GM12878 (cell line): ENCODE measurements around the gene ANKRD37. TPM values are rescaled to one million over a fixed set of nuclear protein-coding genes. Genes with fewer than 3 reads are reported as not detected.

ENCODE experiments used
- ATAC-seq: fragments of 200-7000 bp; cut with Tn5 transposase; 3 replicates; pipeline ENCODE4 v1.9.1; 2020; ENCODE audit warnings: mild to moderate bottlenecking, moderate library complexity
- BruUV-seq: library from RNA; stranded (reverse); fragments of 400-500 nt; replicated peaks from 2 replicates; lab custom pipeline; 2021; lab: Mats Ljungman, UMichigan
- CTCF ChIA-PET: fragments of 300-600 bp; sonication (Branson Sonifier 250); formaldehyde crosslinking; extraction: SDS; loops from one replicate; lab custom pipeline; 2021; ENCODE audit warnings: inconsistent platforms; lab: Yijun Ruan, JAX
- POLR2A ChIA-PET: fragments of 350-600 bp; formaldehyde crosslinking; extraction: SDS; loops from one replicate; lab custom pipeline; 2021; ENCODE audit warnings: inconsistent platforms; lab: Charles Lee
- RAD21 ChIA-PET: fragments of 300-600 bp; sonication (Branson Sonifier 250); formaldehyde crosslinking; loops from one replicate; lab custom pipeline; 2023; ENCODE audit warnings: antibody characterized with exemption; ENCODE audit not compliant: unreplicated experiment; lab: Charles Lee
- SMC1A ChIA-PET: fragments of 300-600 bp; sonication (Branson Sonifier 250); formaldehyde crosslinking; loops from one replicate; lab custom pipeline; 2023; ENCODE audit not compliant: unreplicated experiment, uncharacterized antibody; lab: Charles Lee
- DNase-seq: peaks from one replicate; pipeline ENCODE4 v3.0.0-alpha.2; 2011; ENCODE audit warnings: low read depth, low spot score
- FAIRE-seq: peaks from 3 replicates; lab custom pipeline; 2011; peaks lifted over from hg19 to GRCh38; lab: Jason Lieb, UNC
- H2AFZ ChIP-seq: 2 replicates; pipeline ENCODE4 v1.6.0; 2011; ENCODE audit warnings: low read depth, low read length, control low read depth; ENCODE audit not compliant: control insufficient read depth
- H3K27ac ChIP-seq: 2 replicates; pipeline ENCODE4 v1.5.1; 2011; ENCODE audit warnings: control low read depth; ENCODE audit not compliant: control insufficient read depth, insufficient read depth
- H3K27me3 ChIP-seq, 2 experiments: replicated peaks in 1 of 2; 2 replicates each; pipeline versions ENCODE4 v1.6.0 to v1.6.1; 2011; ENCODE audit warnings: low read length in 1 of 2; ENCODE audit not compliant: control insufficient read depth in 2 of 2, insufficient read depth in 2 of 2
- H3K36me3 ChIP-seq, 2 experiments: 2 replicates each; pipeline ENCODE4 v1.5.1; 2011; ENCODE audit warnings: low read length in 1 of 2; ENCODE audit not compliant: control insufficient read depth in 2 of 2, insufficient read depth in 2 of 2
- H3K4me1 ChIP-seq: 2 replicates; pipeline ENCODE4 v1.6.1; 2011; ENCODE audit warnings: mild to moderate bottlenecking, low read length, moderate library complexity, mixed read lengths; ENCODE audit not compliant: control insufficient read depth, insufficient read depth
- H3K4me2 ChIP-seq: 2 replicates; pipeline ENCODE4 v1.6.0; 2011; ENCODE audit warnings: control low read depth; ENCODE audit not compliant: control insufficient read depth, insufficient read depth
- H3K4me3 ChIP-seq: fragments of 200-600 bp; sonication (generic); 2 replicates; pipeline ENCODE4 v1.5.1; 2016
- H3K79me2 ChIP-seq: 2 replicates; pipeline ENCODE4 v1.6.0; 2011; ENCODE audit warnings: low read length; ENCODE audit not compliant: control insufficient read depth, insufficient read depth
- H3K9ac ChIP-seq: 2 replicates; pipeline ENCODE4 v1.8.0; 2011; ENCODE audit warnings: low read length, control low read depth, mixed read lengths; ENCODE audit not compliant: control insufficient read depth, insufficient read depth
- H3K9me3 ChIP-seq: replicated peaks from 3 replicates; pipeline ENCODE4 v1.5.1; 2011; ENCODE audit warnings: mild to moderate bottlenecking, low read length; ENCODE audit not compliant: control insufficient read depth, insufficient read depth
- H4K20me1 ChIP-seq: 2 replicates; pipeline ENCODE4 v1.6.0; 2011; ENCODE audit not compliant: control insufficient read depth, insufficient read depth
- BACH1 ChIP-seq: fragments of 450-650 bp; IDR thresholded peaks from 2 replicates; pipeline ENCODE4 v1.6.1; 2017; ENCODE audit warnings: mild to moderate bottlenecking, borderline replicate concordance
- BMI1 ChIP-seq: fragments of 450-650 bp; IDR thresholded peaks from 2 replicates; pipeline ENCODE4 v1.6.1; 2016; ENCODE audit warnings: mild to moderate bottlenecking, moderate library complexity, borderline replicate concordance
- CBFB ChIP-seq: IDR thresholded peaks from 2 replicates; pipeline ENCODE4 v1.6.1; 2016; ENCODE audit warnings: antibody characterized with exemption, low read depth
- CBX5 ChIP-seq: sonication (generic); IDR thresholded peaks from 2 replicates; pipeline ENCODE4 v1.6.1; 2016; ENCODE audit warnings: low read depth, moderate library complexity, mild to moderate bottlenecking, inconsistent platforms
- POLR2AphosphoS5 ChIP-seq: IDR thresholded peaks from 2 replicates; pipeline ENCODE4 v1.6.1; 2011; ENCODE audit warnings: mild to moderate bottlenecking, low read length, inconsistent platforms
- WGBS: methylation state at CpG from one replicate; pipeline ENCODE4 v1.1.6; 2016; ENCODE audit warnings: low lambda C conversion rate; ENCODE audit not compliant: insufficient replicate concordance, insufficient coverage; ENCODE audit errors: missing lambda C conversion rate; 5-methylcytosine and 5-hydroxymethylcytosine counted together
- in situ Hi-C: fragments of 300-500 bp; cut with MboI; formaldehyde crosslinking; loops from 9 replicates; pipeline ENCODE4 v1.14.3; 2018; ENCODE audit warnings: mixed read lengths
- intact Hi-C: fragments of 100-400 bp; cut with micrococcal nuclease; formaldehyde crosslinking; loops from one replicate; pipeline ENCODE4 v1.14.2; 2022; ENCODE audit not compliant: unreplicated experiment
- polyA plus RNA-seq, 11 experiments: library from polyadenylated mRNA; depleted of rRNA in 4 of 11; unstranded in 6 of 11; stranded (reverse) in 5 of 11; fragments of >200 nt; fragmentation: Nextera tagmentation in 4 of 11; fragmentation: Illumina TruSeq in 1 of 11; extraction: Ambion mirVana in 4 of 11; extraction: Trizol in 1 of 11; gene quantifications; 1 replicate in 1 of 11; 2 replicates in 10 of 11; pipeline versions ENCODE4 v1.2.1 to v1.2.3, GENCODE V29; 2011 to 2016; ENCODE audit warnings: inconsistent platforms in 2 of 11, missing spikeins in 2 of 11, low read depth in 1 of 11
- total RNA-seq, 4 experiments: library from RNA; depleted of rRNA in 3 of 4; stranded (reverse); fragments of >200 nt in 3 of 4; fragmentation: Illumina TruSeq in 1 of 4; extraction: Trizol in 1 of 4; gene quantifications; 2 replicates each; pipeline versions ENCODE4 v1.2.1 to v1.2.3, GENCODE V29; 2013 to 2021
- TF ChIP-seq, protein P1 (sequence below): IDR thresholded peaks from 2 replicates; pipeline ENCODE4 v1.6.1; 2011; ENCODE audit warnings: borderline replicate concordance, low read depth, mild to moderate bottlenecking, moderate library complexity, mixed read lengths, low read length; ENCODE audit not compliant: insufficient read depth; ENCODE audit errors: extremely low read length
- TF ChIP-seq, protein P2 (sequence below): fragments of 450-650 bp; formaldehyde crosslinking; IDR thresholded peaks from 2 replicates; pipeline ENCODE4 v1.4.0; 2022; ENCODE audit warnings: mild to moderate bottlenecking, moderate library complexity
- TF ChIP-seq, protein P3 (sequence below): IDR thresholded peaks from 2 replicates; pipeline ENCODE4 v1.6.1; 2012; ENCODE audit warnings: low read length, inconsistent platforms

Gene ANKRD37
- total and polyA plus RNA-seq, 10 of the 15 experiments (the other 5 are each of a cell fraction or from before 2014, with no cell fraction given): 10.6 to 67.9 (median 24.2) TPM

DNA sequence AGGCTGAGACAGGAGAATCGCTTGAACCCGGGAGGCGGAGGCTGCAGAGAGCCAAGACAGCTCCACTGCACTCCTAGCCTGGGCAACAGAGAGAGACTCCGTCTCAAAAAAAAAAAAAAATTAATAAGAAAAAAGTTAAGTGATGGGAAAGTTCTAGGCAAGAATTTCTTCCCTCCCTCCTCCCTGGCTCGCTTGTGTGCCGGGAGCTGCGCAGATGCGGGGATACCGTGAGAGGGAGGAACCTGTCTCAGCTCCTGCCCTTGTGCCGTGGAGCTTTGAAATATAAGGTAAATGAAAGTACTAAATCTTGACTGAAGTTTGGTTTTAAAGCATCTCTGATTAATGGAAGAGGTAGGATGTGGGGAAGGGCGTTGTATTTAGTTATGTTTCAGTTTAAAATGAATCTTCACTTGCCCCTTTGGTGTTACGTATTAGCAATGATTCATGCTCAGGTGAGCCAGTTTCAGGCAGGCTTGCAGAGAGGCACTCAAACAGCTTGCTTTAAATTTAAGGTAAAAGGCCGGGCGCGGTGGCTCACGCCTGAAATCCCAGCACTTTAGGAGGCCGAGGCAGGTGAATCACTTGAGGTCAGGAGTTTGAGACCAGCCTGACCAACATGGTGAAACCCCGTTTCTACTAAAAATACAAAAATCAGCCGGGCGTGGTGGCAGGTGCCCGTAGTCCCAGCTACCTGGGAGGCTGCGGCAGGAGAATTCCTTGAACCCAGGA is 30.5 kb downstream of the ANKRD37 start (continued):
- TF ChIP-seq, protein P1, sequence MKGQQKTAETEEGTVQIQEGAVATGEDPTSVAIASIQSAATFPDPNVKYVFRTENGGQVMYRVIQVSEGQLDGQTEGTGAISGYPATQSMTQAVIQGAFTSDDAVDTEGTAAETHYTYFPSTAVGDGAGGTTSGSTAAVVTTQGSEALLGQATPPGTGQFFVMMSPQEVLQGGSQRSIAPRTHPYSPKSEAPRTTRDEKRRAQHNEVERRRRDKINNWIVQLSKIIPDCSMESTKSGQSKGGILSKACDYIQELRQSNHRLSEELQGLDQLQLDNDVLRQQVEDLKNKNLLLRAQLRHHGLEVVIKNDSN: no peak
- TF ChIP-seq, all 136 proteins: peak for 0

DNA sequence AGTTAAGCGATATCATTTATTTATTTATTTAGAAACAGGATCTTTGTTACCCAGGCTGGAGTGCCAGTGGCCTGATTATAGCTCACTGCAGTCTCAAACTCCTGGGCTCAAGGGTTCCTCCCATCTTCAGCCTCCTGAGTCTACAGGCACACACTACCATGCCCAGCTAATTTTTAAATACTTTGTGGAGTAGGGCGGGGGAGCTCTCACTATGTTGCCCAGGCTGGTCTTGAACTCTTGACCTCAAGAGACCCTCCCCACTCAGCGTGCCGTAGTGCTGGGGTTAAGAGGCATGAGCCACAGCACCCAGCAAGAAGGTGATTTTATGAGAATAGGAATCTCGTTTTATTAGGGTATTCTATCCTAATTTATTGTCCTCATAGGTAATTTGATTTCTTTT is 33.0 kb downstream of the ANKRD37 start:
- no peaks in the 10 kb centered on the region for H4K20me1 ChIP-seq
- FAIRE-seq: no peak
- TF ChIP-seq, protein P2, sequence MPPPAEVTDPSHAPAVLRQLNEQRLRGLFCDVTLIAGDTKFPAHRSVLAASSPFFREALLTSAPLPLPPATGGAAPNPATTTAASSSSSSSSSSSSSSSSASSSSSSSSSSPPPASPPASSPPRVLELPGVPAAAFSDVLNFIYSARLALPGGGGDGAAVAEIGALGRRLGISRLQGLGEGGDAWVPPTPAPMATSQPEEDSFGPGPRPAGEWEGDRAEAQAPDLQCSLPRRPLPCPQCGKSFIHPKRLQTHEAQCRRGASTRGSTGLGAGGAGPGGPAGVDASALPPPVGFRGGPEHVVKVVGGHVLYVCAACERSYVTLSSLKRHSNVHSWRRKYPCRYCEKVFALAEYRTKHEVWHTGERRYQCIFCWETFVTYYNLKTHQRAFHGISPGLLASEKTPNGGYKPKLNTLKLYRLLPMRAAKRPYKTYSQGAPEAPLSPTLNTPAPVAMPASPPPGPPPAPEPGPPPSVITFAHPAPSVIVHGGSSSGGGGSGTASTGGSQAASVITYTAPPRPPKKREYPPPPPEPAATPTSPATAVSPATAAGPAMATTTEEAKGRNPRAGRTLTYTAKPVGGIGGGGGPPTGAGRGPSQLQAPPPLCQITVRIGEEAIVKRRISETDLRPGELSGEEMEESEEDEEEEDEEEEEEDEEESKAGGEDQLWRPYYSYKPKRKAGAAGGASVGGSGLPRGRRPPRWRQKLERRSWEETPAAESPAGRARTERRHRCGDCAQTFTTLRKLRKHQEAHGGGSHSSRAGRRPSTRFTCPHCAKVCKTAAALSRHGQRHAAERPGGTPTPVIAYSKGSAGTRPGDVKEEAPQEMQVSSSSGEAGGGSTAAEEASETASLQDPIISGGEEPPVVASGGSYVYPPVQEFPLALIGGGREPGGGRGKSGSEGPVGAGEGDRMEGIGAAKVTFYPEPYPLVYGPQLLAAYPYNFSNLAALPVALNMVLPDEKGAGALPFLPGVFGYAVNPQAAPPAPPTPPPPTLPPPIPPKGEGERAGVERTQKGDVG (CRISPR knock-in tag): no peak
- no peak for TF ChIP-seq BACH1
- TF ChIP-seq CBX5: no peak
- no peak for TF ChIP-seq BMI1
- TF ChIP-seq, protein P3, sequence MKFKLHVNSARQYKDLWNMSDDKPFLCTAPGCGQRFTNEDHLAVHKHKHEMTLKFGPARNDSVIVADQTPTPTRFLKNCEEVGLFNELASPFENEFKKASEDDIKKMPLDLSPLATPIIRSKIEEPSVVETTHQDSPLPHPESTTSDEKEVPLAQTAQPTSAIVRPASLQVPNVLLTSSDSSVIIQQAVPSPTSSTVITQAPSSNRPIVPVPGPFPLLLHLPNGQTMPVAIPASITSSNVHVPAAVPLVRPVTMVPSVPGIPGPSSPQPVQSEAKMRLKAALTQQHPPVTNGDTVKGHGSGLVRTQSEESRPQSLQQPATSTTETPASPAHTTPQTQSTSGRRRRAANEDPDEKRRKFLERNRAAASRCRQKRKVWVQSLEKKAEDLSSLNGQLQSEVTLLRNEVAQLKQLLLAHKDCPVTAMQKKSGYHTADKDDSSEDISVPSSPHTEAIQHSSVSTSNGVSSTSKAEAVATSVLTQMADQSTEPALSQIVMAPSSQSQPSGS: no peak
- TF ChIP-seq CBFB: no peak
- TF ChIP-seq POLR2AphosphoS5: no peak
- WGBS: 44% methylated on average over 5 of the region's 5 CpGs
- no peak overlapping the region for H3K27ac ChIP-seq
- SMC1A ChIA-PET: no interaction called here
- intact Hi-C loops (no loop called here), in situ Hi-C loops (no loop called here)
- peaks cover 11% of the 10 kb centered on the region for H3K79me2 ChIP-seq
- no peaks in the 10 kb centered on the region for H3K27me3 ChIP-seq
- no peak overlapping the region for H3K4me3 ChIP-seq
- no peak overlapping the region for H3K4me2 ChIP-seq
- POLR2A ChIA-PET: no interaction called here
- H3K9me3 ChIP-seq: no peaks in the 10 kb centered on the region
- CTCF ChIA-PET: interaction anchor here (1.1 kb wide), 1 partner anchor 169 kb away, joined by 4 read pairs; no protein-coding TSS in a partner anchor
- no peak overlapping the region for H3K9ac ChIP-seq
- RAD21 ChIA-PET: no interaction called here
- no peak for ATAC-seq
- H3K36me3 ChIP-seq: no peaks in the 10 kb centered on the region
- H3K4me1 ChIP-seq: no peaks in the 10 kb centered on the region
- no TSS peak for BruUV-seq
- no peak overlapping the region for H2AFZ ChIP-seq
- no peak for DNase-seq
